Measurements from ENCODE around the gene DGKB.

DNA sequence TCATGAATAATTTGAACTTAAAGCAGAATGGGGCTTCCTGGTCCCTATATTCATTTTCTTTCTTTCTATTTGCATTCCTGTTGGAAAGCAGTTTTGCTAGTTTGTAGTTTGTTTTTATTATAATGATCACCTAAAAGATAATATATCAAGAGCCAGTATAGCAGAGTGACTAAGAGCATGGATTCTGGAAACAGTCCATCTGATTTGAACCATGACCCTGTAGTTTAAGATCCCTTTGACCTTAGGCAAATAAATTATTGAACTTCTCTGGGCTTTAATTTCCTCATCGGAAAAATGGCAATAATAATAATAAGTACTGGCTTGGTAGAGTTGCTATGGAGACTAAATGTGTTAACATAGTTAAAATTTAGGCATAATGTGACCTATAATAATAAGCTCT is 76.1 kb downstream of the DGKB start:
- TF ChIP-seq, protein P1, sequence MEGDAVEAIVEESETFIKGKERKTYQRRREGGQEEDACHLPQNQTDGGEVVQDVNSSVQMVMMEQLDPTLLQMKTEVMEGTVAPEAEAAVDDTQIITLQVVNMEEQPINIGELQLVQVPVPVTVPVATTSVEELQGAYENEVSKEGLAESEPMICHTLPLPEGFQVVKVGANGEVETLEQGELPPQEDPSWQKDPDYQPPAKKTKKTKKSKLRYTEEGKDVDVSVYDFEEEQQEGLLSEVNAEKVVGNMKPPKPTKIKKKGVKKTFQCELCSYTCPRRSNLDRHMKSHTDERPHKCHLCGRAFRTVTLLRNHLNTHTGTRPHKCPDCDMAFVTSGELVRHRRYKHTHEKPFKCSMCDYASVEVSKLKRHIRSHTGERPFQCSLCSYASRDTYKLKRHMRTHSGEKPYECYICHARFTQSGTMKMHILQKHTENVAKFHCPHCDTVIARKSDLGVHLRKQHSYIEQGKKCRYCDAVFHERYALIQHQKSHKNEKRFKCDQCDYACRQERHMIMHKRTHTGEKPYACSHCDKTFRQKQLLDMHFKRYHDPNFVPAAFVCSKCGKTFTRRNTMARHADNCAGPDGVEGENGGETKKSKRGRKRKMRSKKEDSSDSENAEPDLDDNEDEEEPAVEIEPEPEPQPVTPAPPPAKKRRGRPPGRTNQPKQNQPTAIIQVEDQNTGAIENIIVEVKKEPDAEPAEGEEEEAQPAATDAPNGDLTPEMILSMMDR (IDR thresholded peaks at IDR 0.05), result no peak
- TF ChIP-seq USF1 (CRISPR knock-in tag; IDR thresholded peaks at IDR 0.05) (no peak), ZBTB21 (CRISPR knock-in tag; IDR thresholded peaks at IDR 0.05; ENCODE audit: borderline replicate concordance) (no peak), GABPB1 (CRISPR knock-in tag; IDR thresholded peaks at IDR 0.05) (no peak), USF2 (CRISPR knock-in tag; IDR thresholded peaks at IDR 0.05) (no peak), ZNF219 (CRISPR knock-in tag; IDR thresholded peaks at IDR 0.05; ENCODE audit: borderline replicate concordance) (no peak), NR3C1 (CRISPR knock-in tag; conservative IDR thresholded peaks at IDR 0.05; ENCODE audit: low read depth) (no peak), MYBL2 (CRISPR knock-in tag; IDR thresholded peaks at IDR 0.05) (no peak), PRDM15 (CRISPR knock-in tag; IDR thresholded peaks at IDR 0.05) (no peak), GTF2I (CRISPR knock-in tag; conservative IDR thresholded peaks at IDR 0.05) (no peak), CREB1 (CRISPR knock-in tag; IDR thresholded peaks at IDR 0.05) (no peak), MAX (CRISPR knock-in tag; IDR thresholded peaks at IDR 0.05) (no peak)
- TF ChIP-seq, protein P2, sequence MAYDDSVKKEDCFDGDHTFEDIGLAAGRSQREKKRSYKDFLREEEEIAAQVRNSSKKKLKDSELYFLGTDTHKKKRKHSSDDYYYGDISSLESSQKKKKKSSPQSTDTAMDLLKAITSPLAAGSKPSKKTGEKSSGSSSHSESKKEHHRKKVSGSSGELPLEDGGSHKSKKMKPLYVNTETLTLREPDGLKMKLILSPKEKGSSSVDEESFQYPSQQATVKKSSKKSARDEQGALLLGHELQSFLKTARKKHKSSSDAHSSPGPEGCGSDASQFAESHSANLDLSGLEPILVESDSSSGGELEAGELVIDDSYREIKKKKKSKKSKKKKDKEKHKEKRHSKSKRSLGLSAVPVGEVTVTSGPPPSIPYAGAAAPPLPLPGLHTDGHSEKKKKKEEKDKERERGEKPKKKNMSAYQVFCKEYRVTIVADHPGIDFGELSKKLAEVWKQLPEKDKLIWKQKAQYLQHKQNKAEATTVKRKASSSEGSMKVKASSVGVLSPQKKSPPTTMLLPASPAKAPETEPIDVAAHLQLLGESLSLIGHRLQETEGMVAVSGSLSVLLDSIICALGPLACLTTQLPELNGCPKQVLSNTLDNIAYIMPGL (CRISPR knock-in tag; IDR thresholded peaks at IDR 0.05), result no peak
- TF ChIP-seq, protein P3, sequence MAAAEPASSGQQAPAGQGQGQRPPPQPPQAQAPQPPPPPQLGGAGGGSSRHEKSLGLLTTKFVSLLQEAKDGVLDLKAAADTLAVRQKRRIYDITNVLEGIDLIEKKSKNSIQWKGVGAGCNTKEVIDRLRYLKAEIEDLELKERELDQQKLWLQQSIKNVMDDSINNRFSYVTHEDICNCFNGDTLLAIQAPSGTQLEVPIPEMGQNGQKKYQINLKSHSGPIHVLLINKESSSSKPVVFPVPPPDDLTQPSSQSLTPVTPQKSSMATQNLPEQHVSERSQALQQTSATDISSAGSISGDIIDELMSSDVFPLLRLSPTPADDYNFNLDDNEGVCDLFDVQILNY (CRISPR knock-in tag; IDR thresholded peaks at IDR 0.05), result no peak
